NCI-H1092 treated with DMSO at 0.1 percent for 48 hours (cell line): ENCODE data around the gene ELK3.

Source experiments
- DNase-seq: peaks from one replicate; lab custom pipeline; 2025; lab: John Stamatoyannopoulos, UW

The ELK3 gene

DNA sequence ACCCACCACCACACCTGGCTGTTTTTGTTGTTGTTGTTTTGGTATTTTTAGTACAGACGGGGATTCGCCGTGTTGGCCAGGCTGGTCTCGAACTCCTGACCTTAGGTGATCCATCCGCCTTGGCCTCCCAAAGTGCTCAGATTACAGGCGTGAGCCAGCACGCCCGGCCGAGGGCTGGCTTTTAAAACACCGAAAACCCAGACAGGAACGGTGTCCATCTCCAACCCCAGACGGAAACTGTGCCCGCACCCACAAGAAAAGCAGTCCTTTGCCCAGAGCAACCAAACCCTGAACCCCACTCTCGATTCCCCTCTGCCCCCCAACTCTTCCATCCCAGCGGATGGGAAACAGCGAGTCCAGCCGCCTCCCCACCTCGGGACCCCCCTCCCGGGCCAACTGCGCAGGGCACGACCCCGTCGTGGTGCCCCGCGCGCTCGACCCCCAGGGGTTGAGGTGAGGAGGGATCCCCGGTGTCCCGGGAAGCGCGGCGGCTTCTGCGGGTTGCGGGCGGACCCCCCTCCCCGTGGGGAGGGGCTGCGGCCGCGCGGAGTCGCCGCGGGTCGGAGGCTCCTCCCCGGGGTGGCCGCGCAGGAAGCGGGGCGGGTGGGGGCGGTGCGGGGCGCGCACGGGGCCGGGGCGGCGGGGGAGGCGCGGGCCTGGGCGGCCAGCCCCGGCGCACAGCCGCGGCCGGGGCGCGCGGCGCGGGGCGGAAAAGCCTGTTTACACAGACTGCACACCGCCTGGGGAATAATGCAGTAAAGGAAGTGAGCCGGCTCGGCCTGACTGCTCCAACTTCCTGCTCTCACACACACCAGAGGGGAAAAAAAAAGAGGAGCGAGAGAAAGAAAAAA lies at the start of gene ELK3:
Gene ELK3 (plus strand): TSS at position 651 of the 851 bp plus-strand sequence.
- peak; percentile 7 for DNase-seq

DNA sequence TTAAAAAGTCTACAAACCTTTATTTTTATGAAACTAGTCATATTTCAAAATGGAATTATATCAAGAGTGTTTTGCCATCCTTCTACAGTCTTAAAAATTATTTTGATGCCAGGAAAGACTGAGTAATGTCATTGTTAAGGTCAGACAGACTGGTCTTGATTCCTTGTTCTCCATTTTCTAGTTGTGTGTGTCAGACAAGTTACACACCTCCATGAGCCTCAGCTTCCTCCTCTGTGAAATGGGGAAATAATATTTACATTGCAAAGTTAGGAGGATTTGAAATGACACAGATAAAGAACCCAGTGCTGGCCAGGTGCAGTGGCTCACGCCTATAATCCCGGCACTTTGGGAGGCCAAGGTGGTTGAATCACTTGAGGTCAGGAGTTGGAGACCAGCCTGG lies 47.4 kb upstream of the ELK3 start:
- DNase-seq = no peak

DNA sequence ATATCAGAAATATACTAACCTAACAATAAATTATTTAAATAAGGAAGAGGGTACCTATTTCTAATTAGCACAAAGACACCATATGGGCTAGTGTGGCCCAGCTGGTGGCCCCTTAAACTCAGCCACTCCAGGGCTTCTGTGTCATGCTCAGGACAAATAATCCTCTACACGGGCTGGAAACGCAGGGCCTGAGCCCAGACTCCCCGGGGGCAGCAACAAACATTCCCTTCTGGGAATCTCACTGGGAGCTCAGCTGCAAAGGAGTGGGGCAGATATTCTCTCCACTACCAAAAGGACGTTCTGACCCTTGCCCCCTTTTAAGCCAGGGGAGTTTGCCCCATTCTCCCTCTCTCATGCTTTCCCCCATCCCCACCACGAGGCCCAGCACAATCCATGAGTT lies 43.7 kb upstream of the ELK3 start:
- no peak for DNase-seq

DNA sequence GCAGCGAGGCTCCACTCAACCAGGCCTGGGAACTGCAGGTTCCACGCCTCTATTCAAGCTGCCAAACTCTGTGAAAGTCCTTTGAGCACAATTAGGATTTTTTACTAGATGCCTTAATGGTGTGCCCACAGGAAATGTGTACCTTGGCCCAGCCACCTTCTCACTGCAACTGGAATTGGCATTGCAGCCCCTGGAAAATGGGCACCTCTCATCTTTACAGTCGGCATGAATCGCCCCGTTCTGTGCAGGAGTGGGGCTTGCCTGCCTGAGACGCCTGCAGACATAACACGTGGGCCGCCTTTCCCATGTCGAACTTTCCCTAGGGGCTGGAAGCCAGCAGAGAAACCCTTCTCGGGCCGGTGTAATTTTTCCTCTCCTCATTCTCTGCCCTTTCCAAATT lies 42.0 kb upstream of the ELK3 start:
- DNase-seq = no peak

DNA sequence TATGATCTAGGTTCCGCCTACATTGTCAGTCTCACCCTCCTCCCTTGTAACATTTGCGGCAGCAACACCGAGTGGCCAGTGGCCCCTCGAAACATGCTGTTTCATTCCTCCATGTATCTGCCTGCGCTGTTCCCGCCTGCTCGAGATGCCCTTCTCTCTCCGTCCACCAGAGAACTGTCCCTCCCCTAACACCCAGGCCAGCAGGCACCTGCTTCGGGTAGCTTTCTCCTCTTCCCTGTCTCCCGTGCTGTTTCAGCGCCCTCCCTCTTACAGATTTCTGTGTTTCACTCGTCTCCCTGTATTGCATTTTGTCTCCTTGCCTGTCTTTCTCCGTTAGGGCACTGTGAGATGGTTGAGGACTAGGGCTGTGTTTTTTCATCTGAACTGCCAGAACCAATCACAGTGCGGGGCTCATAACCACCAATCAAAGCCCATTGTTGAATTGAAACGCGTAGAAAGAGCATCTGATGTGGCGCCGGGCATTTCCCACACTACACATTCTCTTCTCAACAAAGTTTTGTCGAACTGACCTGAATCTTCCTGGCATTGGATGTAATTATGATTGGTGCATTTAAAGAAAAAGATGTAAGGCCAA lies 40.9 kb upstream of the ELK3 start:
- DNase-seq = no peak

DNA sequence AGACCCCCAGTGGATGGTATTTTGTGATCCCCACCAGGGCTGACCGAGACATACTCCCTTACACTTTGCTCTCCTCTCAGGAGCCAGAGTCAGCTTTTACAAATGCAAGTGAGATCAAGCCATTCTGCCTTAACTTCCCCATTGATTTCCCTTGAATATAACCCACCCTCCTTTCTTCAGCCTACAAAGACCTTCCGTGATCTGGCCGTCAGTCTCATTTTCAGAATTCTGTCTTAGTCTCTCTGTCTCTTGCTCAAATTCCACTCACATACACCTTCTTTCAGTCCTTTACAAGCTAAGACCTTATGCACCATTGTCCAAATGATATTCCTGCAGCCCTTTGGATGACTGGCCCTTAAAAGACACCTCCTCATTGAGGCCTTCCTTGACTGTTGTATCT lies 39.0 kb upstream of the ELK3 start:
- DNase-seq = no peak

DNA sequence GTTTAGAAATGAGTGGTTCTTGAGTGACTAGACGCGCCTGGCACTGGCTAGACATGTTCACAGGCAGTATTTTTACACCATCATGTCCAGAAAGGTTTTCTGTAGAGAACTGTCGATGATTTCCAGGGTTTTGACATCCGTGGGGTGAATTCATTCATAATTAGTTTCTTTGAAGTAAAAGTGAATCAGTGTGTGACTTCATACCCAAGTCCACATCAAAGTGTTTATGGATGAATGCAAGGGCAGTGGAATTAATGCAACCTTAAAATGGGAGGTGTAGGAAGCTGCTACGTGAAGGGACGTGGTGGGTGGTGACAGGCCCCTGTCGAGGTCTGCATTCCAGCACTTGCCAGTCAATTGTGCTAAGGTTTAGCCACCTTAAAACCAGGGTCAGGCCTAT lies 38.4 kb upstream of the ELK3 start:
- DNase-seq = no peak

DNA sequence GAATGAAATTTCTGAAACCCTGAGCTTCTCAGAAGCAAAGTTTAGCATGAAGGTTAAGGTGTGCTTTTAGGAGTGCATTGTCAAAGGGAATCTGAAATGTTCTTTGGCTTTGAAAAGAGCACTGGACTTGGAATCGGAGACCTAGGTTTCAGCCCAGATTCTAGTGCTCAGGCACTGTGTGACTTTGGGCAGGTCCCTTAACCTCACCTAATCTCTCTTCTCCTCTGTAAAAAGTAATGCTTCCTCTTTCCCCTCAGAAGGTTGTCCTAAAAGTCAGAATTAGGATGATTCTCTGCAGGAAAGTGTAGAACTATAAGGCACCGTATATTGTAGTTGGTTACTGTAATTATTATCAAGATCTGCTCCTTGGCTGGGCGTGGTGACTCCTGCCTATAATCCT lies 38.0 kb upstream of the ELK3 start:
- DNase-seq = no peak

DNA sequence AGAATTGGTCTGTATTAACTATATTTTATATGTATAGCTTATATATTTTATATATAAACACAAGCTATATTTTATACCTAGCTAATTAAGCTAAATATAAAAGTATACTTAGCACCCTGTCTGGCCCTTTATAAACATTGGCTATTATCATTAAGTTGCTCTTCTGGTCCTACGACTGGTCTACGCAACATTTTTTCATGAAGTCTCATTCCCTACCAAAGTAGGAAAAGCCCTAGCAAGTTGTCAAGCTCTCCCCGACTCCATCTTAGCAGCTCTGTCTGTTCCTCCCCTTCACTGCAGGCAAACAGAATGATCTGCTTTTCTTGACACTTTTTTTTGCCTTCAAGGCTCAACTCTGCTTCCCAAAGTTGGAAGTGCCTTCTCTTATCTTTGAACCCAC lies 36.7 kb upstream of the ELK3 start:
- DNase-seq = no peak

DNA sequence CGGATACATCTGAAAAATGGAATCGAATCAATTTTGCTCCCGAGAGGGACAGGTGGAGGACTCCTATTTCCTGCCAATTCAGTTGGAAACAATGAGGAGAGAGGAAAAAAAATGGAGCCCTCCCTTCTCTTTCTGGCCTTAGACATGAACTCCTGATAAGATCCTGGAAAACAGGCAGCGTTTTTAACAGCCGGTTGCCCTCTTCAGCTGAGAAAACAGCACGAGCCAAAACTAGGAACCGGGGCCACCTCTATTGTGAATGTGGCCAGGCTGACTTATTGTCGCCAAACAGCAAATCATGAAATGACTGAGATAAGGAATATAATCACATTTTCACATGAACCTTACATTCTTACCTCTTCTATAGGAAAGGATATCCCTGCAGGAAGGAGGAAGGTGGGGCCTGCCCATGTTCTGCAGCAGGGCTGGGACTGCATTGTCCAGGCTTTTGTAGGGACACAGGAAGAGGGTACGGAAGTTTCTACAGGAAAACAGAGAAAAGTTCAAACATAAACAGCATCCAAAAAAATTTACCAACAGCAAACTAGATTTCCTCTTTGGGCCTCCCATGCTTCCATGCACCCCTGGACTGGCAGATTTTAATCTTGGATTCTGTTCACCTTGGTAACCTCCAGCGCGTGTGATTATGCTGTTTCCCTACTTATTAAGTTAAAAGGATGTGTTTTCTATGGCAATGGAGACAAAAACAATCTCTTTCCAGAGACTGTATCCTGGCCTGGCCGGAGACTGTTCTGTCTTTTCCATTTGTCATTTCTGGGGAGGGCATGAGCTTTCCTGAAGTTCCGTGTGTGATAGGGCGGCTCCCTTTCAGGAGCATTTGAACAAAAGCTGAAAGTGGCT lies 29.0 kb upstream of the ELK3 start:
- peak; percentile 1 for DNase-seq

DNA sequence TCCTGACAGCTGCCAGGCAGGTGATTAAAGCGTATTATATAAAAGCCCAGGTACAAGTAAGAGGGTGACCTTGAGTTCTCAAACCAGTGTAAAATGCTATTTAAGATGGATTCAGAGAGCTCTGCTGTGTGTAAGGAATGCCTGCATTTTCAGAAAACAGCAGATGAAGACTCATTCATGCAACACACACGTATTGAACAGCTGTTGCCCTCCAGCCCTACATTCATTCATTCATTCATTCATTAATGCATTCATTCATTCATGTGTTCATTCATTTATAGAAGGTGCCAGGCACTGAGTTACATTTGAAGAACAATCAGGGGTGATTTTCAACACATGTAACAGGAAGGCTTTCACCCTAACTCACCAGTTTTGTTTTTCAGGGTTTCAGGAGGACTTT lies 27.4 kb upstream of the ELK3 start:
- no peak for DNase-seq

DNA sequence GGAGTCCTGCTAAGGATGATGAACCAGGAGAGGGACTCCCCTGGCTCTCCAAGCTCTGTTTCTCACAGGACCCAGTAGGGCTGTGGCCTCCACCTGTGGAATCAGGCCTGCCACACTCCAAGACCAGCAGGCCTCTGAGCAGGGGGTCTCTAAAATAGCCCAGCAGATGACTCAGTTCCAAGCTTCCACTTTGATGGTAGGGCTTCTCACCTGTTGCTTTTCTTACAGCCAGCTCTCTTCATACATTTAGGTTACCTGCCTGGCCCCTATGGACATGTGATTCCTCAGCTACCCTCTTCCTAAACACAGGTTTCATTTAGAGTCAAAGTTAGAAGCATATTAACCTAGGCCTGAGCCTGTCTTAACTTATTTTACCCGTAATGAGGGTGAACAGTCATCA lies 26.7 kb upstream of the ELK3 start:
- DNase-seq = no peak

DNA sequence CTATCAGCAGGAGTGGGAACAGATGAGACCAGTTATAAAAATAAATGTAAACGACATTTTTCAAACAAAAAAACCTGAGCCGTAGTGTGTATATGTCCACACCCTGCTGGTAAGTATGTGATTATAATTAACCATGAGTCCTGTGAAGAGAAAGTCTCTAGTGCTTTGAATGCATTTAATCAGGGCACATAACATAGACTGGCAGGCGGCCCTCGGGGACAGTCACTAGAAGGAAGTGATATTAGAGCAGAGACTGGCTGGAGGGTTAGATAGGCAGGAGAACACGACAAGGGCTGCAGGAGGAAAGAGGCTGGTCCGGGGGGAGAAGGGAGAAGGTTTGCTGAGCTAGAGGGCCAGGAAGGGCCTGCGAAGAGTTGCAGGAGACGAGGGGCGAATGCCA lies 23.8 kb upstream of the ELK3 start:
- DNase-seq = no peak

DNA sequence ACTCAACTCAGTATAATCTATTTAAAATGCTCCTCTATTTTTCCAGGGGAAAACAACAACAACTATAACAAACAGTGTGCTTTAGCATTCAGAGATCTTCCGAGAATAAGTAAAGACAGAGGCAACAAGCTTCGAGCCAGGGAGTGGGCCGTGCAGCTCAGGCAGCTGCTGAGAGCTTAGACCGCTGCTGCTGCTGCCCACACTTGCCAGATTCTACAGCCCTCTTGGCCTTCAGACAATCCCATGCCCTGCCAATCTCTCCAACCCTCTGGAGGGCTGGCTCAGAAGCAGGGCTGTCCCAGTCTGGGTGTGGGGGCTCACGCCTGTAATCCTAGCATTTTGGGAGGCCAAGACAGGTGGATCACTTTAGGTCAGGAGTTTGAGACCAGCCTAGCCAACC lies 23.4 kb upstream of the ELK3 start:
- no peak for DNase-seq

DNA sequence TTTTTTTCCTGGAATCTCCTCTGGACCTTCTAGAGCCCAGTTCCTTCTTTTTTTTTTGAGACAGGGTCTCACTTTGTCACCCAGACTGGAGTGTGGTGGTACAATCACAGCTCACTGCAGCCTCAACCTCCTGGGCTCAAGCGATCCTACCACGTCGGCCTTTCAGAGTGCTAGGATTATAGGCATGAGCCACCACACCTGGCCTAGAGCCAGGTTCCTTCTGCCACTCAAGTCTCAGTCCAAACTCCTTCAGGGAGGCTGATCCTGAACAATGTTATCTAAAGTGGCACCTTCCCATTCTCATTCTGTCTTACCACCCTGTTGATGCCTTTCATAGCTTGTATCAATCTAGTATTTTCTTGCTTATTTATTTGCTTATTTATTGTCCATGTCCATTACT lies 22.3 kb upstream of the ELK3 start:
- no peak for DNase-seq

DNA sequence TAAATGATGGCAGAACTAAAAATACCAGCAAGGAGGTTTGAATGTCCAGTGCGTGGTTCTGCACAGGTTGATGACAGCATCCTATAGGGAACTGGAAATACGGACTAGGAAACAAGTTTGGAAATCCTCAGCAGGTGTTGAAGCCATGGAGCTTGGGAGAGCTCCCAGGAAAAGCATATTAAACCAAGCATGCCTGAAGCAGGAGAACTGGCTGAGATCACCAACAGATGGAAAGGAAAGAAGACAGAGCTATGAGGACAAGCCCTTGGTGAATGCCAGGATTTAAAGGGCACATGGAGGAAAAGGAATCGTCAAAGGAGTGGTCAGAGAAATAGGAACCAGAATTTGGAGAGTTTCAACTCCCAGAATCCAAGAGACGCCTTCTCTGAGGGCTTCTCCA lies 21.2 kb upstream of the ELK3 start:
- no peak for DNase-seq

DNA sequence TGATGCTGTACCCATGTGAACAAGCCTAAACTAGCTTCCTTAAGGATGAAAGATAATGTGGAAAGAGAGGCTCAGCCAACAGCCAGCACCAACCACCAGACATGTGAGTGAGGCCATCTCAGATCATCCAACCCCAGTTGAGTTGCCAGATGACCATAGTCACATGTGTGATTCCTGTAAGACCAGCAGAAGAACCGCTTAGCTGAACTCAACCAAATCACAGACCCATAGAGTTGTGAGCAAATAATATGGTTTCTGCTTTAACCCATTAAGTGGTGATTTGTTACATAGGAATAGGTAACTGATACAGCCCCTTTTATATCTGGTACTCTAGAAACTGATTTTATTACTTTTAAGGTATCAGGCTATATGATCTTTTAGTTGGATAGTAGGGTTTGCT lies 17.6 kb upstream of the ELK3 start:
- DNase-seq = no peak

DNA sequence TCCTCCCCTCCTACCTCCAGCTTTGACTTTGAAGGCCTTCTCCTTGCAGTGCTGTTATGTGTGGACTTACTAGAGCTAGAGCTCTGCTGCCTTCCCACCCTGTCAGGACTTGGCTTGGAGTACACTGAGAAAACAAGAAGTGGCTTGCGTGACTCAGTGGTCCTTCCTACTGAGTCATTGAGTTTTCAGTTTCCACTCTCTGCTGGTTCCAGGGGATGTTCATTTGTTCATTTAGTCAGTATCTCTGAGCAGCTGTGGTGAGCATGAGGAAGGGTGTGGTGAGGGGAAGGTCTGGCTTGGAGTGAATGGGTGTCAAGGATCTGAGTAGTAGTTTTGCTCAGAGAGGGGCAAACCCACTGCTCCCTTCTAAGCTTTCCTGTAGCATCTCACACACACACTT lies 17.2 kb upstream of the ELK3 start:
- DNase-seq = no peak

DNA sequence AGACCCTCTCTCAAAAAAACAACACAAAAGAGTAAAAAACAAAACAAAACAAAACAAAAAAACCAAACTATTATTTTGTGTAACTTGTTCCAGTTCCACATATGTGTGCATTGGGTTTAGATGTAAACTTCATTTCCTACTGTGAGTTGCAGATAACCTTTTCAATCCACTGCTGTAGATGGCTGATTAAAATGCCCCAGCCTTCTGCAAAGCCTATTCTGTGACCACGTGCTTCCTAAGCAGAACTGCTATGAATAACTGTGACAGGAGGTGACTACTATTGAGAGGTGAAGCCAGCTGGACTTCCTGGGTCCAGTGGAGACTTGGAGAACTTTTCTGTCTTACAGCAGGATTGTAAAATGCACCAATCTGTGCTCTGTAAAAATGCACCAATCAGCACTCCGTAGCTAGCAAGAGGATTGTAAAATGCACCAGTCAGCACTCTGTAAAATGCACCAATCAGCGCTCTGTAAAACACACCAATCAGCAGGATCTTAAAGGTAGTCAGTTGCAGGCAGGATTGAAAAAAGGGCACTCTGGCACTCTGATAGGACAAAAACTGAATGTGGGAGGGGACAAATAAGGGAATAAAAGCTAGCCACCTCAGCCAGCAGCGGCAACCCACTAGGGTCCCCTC lies 10.3 kb upstream of the ELK3 start:
- DNase-seq = no peak

DNA sequence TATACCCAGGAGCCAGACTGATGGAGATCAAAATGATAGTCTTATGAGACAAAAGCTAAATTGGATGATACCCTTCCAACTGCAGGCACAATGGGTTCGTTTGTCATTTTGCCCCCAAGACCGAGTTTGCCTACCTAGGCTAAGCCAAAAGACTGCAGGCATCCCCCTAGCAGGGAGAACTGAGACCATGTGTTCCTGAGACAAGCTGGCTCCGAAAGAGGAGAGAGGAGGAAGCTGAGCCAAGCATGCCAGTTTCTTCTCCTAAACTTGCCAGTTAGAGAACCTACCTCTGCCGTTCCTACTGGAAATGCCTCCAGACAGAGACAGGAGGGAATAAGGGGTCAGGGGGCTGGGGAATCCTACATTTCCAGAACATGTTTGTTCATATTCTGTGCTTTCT lies 8.3 kb upstream of the ELK3 start:
- DNase-seq = no peak

DNA sequence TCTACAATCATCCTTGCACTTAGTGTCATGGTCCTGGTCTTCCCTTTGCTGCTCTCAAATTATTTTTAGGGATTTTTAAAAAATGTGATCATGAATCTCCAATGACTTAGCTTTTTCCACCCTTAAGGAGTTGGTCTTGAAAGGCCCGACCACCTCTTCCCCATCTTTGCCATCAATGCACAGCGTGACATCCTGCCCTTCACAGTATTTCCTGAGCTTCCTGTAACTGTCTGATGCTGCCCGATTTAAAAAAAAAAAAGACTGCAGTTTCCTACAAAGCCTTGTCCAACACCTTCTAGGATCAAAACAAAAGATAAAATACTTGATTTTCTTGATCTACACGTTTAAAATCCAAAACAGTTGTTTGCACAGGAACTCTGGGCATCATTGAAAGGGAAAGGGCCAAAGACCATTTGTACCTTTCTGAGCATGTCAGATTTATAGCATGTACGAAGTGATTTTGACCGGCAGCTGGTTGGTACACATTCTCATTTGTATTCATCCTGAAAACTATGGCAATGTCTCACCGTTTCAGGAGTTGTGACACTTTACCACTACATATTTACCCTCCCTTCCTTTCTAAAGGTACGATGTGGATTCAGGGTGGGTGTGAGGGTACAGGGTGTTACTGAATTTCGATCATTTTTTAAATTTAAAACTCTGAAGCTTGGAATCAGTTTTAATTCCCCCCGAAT lies 7.4 kb upstream of the ELK3 start:
- DNase-seq = no peak

DNA sequence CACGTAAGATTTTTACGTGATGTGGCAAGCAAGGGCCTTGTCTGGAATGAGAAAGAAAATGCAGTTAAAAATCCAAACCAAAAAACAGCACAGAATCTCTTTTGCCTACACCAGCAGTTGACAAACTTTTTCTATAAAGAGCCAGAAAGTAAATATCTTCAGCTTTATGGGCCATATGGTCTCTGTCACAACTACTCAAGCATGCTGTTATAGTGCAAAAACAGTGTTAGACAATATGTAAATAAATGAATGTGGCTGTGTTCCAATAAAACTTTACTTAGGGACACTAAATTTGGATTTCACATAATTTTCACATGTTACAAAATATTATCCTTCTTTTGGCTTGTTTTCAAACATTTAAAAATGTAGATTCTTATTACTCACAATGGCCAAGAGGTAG lies 6.2 kb upstream of the ELK3 start:
- DNase-seq = no peak
